IMR-90 (cell line): ENCODE data around the gene VGLL1. TPM values are rescaled to one million over a fixed set of nuclear protein-coding genes. Genes with fewer than 3 reads are reported as not detected.

ENCODE experiments used
- ATAC-seq: fragments of 200-7000 bp; cut with Tn5 transposase; 2 replicates; pipeline ENCODE4 v1.9.1; 2020; ENCODE audit warnings: low read depth, mild to moderate bottlenecking, moderate library complexity
- BruUV-seq: library from RNA; stranded (reverse); fragments of 400-500 nt; replicated peaks from 2 replicates; lab custom pipeline; 2021; lab: Mats Ljungman, UMichigan
- CTCF ChIA-PET: fragments of 300-600 bp; formaldehyde crosslinking; extraction: SDS; loops from one replicate; lab custom pipeline; 2021; ENCODE audit warnings: antibody characterized with exemption; lab: Yijun Ruan, JAX
- POLR2A ChIA-PET: fragments of 300-600 bp; sonication (Branson Sonifier 250); formaldehyde crosslinking; loops from one replicate; lab custom pipeline; 2022; ENCODE audit warnings: antibody characterized with exemption; ENCODE audit not compliant: unreplicated experiment; lab: Charles Lee
- DNase-seq: peaks from one replicate; pipeline ENCODE4 v3.0.0; 2013
- H2AFZ ChIP-seq: replicated peaks from 2 replicates; pipeline ENCODE3; 2013; ENCODE audit warnings: low read length, mild to moderate bottlenecking; ENCODE audit not compliant: poor library complexity
- H2AK5ac ChIP-seq: 2 replicates; pipeline ENCODE4 v1.6.1; 2013; ENCODE audit warnings: low read depth, low read length, inconsistent platforms
- H2AK9ac ChIP-seq: replicated peaks from 2 replicates; pipeline ENCODE3; 2013; ENCODE audit warnings: mild to moderate bottlenecking, low read depth, low read length, moderate library complexity; ENCODE audit not compliant: poor library complexity
- H2BK120ac ChIP-seq: 2 replicates; pipeline ENCODE4 v1.6.1; 2013; ENCODE audit warnings: low read depth, low read length, inconsistent platforms
- H2BK15ac ChIP-seq: 3 replicates; pipeline ENCODE4 v1.6.1; 2013; ENCODE audit warnings: low read depth, low read length, inconsistent platforms
- H2BK20ac ChIP-seq: 2 replicates; pipeline ENCODE4 v1.6.1; 2013; ENCODE audit warnings: low read depth, mild to moderate bottlenecking, inconsistent platforms, low read length, moderate library complexity
- H2BK5ac ChIP-seq: 2 replicates; pipeline ENCODE4 v1.6.1; 2013; ENCODE audit warnings: mild to moderate bottlenecking, low read depth, low read length, inconsistent platforms; ENCODE audit not compliant: poor library complexity, severe bottlenecking
- H3K14ac ChIP-seq: replicated peaks from 2 replicates; pipeline ENCODE4 v1.6.1; 2013; ENCODE audit warnings: low read depth, low read length, inconsistent platforms
- H3K18ac ChIP-seq: 2 replicates; pipeline ENCODE4 v1.6.1; 2013; ENCODE audit warnings: low read depth, low read length, control low read depth
- H3K23ac ChIP-seq: 2 replicates; pipeline ENCODE4 v1.6.1; 2013; ENCODE audit warnings: low read depth, low read length, inconsistent platforms
- H3K27ac ChIP-seq: 2 replicates; pipeline ENCODE4 v1.5.1; 2013; ENCODE audit warnings: mild to moderate bottlenecking, control low read depth, low read length; ENCODE audit not compliant: insufficient read depth
- H3K27me3 ChIP-seq: 2 replicates; pipeline ENCODE4 v1.6.1; 2013; ENCODE audit warnings: low read length; ENCODE audit not compliant: control insufficient read depth, insufficient read depth
- H3K36me3 ChIP-seq: 2 replicates; pipeline ENCODE4 v1.6.1; 2013; ENCODE audit warnings: low read length, mixed read lengths; ENCODE audit not compliant: control insufficient read depth, insufficient read depth
- H3K4ac ChIP-seq: 2 replicates; pipeline ENCODE4 v1.6.1; 2013; ENCODE audit warnings: low read depth, low read length, inconsistent platforms
- H3K4me1 ChIP-seq: 2 replicates; pipeline ENCODE4 v1.6.1; 2013; ENCODE audit warnings: low read length, mixed read lengths; ENCODE audit not compliant: control insufficient read depth, insufficient read depth
- H3K4me2 ChIP-seq: 2 replicates; pipeline ENCODE4 v1.6.1; 2013; ENCODE audit warnings: low read depth, mild to moderate bottlenecking, control low read depth, low read length, moderate library complexity
- H3K4me3 ChIP-seq: 2 replicates; pipeline ENCODE4 v1.5.1; 2013; ENCODE audit warnings: low read depth, mild to moderate bottlenecking, control low read depth, low read length, moderate library complexity; ENCODE audit not compliant: insufficient read depth
- H3K56ac ChIP-seq: 2 replicates; pipeline ENCODE4 v1.6.1; 2013; ENCODE audit warnings: low read length, inconsistent platforms; ENCODE audit not compliant: insufficient read depth; ENCODE audit errors: extremely low read depth
- H3K79me1 ChIP-seq, 2 experiments: 2 replicates each; pipeline ENCODE4 v1.6.1; 2013; ENCODE audit warnings: low read length in 2 of 2, inconsistent platforms in 1 of 2, low read depth in 1 of 2
- H3K9ac ChIP-seq: 2 replicates; pipeline ENCODE4 v1.6.1; 2013; ENCODE audit warnings: low read depth, low read length, control low read depth
- H3K9me1 ChIP-seq: 2 replicates; pipeline ENCODE4 v1.6.1; 2013; ENCODE audit warnings: low read length, inconsistent platforms; ENCODE audit not compliant: insufficient read depth
- H3K9me3 ChIP-seq: 2 replicates; pipeline ENCODE4 v1.6.1; 2013; ENCODE audit warnings: low read length; ENCODE audit not compliant: control insufficient read depth, insufficient read depth
- H4K20me1 ChIP-seq: 2 replicates; pipeline ENCODE4 v1.6.1; 2013; ENCODE audit warnings: low read length, inconsistent platforms; ENCODE audit not compliant: insufficient read depth
- H4K5ac ChIP-seq: 2 replicates; pipeline ENCODE4 v1.6.1; 2013; ENCODE audit warnings: mild to moderate bottlenecking, low read depth, low read length, control low read depth
- H4K8ac ChIP-seq, 2 experiments: 2 replicates each; pipeline ENCODE4 v1.6.1; 2013; ENCODE audit warnings: low read depth in 2 of 2, low read length in 2 of 2, control low read depth in 1 of 2, inconsistent platforms in 1 of 2
- H4K91ac ChIP-seq: 2 replicates; pipeline ENCODE4 v1.6.1; 2013; ENCODE audit warnings: low read depth, low read length, inconsistent platforms; ENCODE audit not compliant: insufficient read depth
- BHLHE40 ChIP-seq: fragments of 150-350 bp; IDR thresholded peaks from 2 replicates; pipeline ENCODE4 v1.6.1; 2016; ENCODE audit warnings: mild to moderate bottlenecking, low read depth, low read length
- CEBPB ChIP-seq: IDR thresholded peaks from 2 replicates; pipeline ENCODE4 v1.6.1; 2012; ENCODE audit warnings: low read depth, low read length, improper control_type of control experiment
- CHD1 ChIP-seq: IDR thresholded peaks from 2 replicates; pipeline ENCODE4 v1.6.1; 2012; ENCODE audit warnings: low read depth, low read length, improper control_type of control experiment
- CTCF ChIP-seq: conservative IDR thresholded peaks from 2 replicates; pipeline ENCODE4 v1.5.1; 2012; ENCODE audit warnings: mild to moderate bottlenecking, low read depth, low read length, improper control_type of control experiment
- ELK1 ChIP-seq: fragments of 150-350 bp; IDR thresholded peaks from 2 replicates; pipeline ENCODE4 v1.6.1; 2016; ENCODE audit warnings: low read depth, mild to moderate bottlenecking, low read length, moderate library complexity, borderline replicate concordance
- FOS ChIP-seq: fragments of 150-350 bp; IDR thresholded peaks from 2 replicates; pipeline ENCODE4 v1.6.1; 2016; ENCODE audit warnings: low read depth, low read length
- MAFK ChIP-seq: IDR thresholded peaks from 2 replicates; pipeline ENCODE4 v1.6.1; 2012; ENCODE audit warnings: low read depth, low read length, improper control_type of control experiment
- MAZ ChIP-seq: IDR thresholded peaks from 2 replicates; pipeline ENCODE4 v1.6.1; 2012; ENCODE audit warnings: low read depth, mild to moderate bottlenecking, low read length, improper control_type of control experiment, moderate library complexity, borderline replicate concordance
- MXI1 ChIP-seq: IDR thresholded peaks from 2 replicates; pipeline ENCODE4 v1.6.1; 2012; ENCODE audit warnings: low read depth, mild to moderate bottlenecking, low read length, moderate library complexity, borderline replicate concordance
- NFE2L2 ChIP-seq: fragments of 150-350 bp; IDR thresholded peaks from 2 replicates; pipeline ENCODE4 v1.6.1; 2016; ENCODE audit warnings: low read depth, mild to moderate bottlenecking, low read length
- POLR2A ChIP-seq: IDR thresholded peaks from 2 replicates; pipeline ENCODE4 v1.6.1; 2012; ENCODE audit warnings: mild to moderate bottlenecking, low read depth, low read length
- RAD21 ChIP-seq: IDR thresholded peaks from 2 replicates; pipeline ENCODE4 v1.6.1; 2012; ENCODE audit warnings: low read length, improper control_type of control experiment
- RCOR1 ChIP-seq: IDR thresholded peaks from 2 replicates; pipeline ENCODE4 v1.6.1; 2012; ENCODE audit warnings: mild to moderate bottlenecking, low read length, improper control_type of control experiment; ENCODE audit not compliant: insufficient replicate concordance
- RFX5 ChIP-seq: IDR thresholded peaks from 2 replicates; pipeline ENCODE4 v1.8.0; 2012; ENCODE audit warnings: low read depth, mild to moderate bottlenecking, low read length, moderate library complexity
- SMC3 ChIP-seq: fragments of 150-350 bp; IDR thresholded peaks from 2 replicates; pipeline ENCODE4 v1.6.1; 2016; ENCODE audit warnings: low read depth, mild to moderate bottlenecking, antibody characterized with exemption, low read length, moderate library complexity
- USF2 ChIP-seq: fragments of 150-350 bp; IDR thresholded peaks from 2 replicates; pipeline ENCODE4 v1.6.1; 2017; ENCODE audit warnings: mild to moderate bottlenecking, antibody characterized with exemption, low read length, low read depth
- WGBS, 2 experiments: methylation state at CpG; one replicate each; pipeline versions ENCODE4 v1.1.5 to v1.1.7; 2013; ENCODE audit warnings: missing lambda C conversion rate in 2 of 2; ENCODE audit not compliant: insufficient read length in 1 of 2; ENCODE audit errors: extremely low coverage in 2 of 2; 5-methylcytosine and 5-hydroxymethylcytosine counted together
- dilution Hi-C: fragments of 300-500 bp; cut with HindIII; formaldehyde crosslinking; loops from one replicate; pipeline ENCODE4 v1.14.3; 2018; ENCODE audit warnings: low sequenced_read_pairs; ENCODE audit not compliant: unreplicated experiment
- in situ Hi-C: fragments of 300-500 bp; cut with MboI; formaldehyde crosslinking; loops from 3 replicates; pipeline ENCODE4 v1.14.3; 2019; ENCODE audit warnings: low sequenced_read_pairs, inconsistent platforms, mixed read lengths
- intact Hi-C: fragments of 100-400 bp; cut with micrococcal nuclease; formaldehyde crosslinking; loops from 2 replicates; pipeline ENCODE4 v1.10.0; 2022
- polyA plus RNA-seq, 3 experiments: library from polyadenylated mRNA; depleted of rRNA; stranded (reverse); fragments of >200 nt; gene quantifications; 2 replicates each; pipeline ENCODE4 v1.2.3, GENCODE V29; 2012; ENCODE audit warnings: low replicate concordance in 1 of 3
- total RNA-seq: library from RNA; depleted of rRNA; stranded (reverse); fragments of >200 nt; gene quantifications from 2 replicates; pipeline ENCODE4 v1.2.3, GENCODE V29; 2012

The VGLL1 gene
- total and polyA plus RNA-seq, 2 of the 4 experiments (the other 2 are of a cell fraction) = not detected

GRCh38 chrX:136487647-136488046 lies 44.4 kb upstream of the VGLL1 start, which contains the start of gene BRS3:
TSS of gene BRS3 (plus strand) at chrX:136487947. CDS start at chrX:136488115, 168 bp downstream.
- dilution Hi-C loops = no loop called here
- H3K4me2 ChIP-seq = no peak within 1 kb of the TSS

More at GRCh38 chrX:136487647-136488046, 44.4 kb upstream of the VGLL1 start, which contains the start of gene BRS3:
- H4K20me1 ChIP-seq = no peaks in the 10 kb centered on the region
- H3K27me3 ChIP-seq = peaks cover 8% of the 10 kb centered on the region
- H3K14ac ChIP-seq = no peak within 1 kb of the TSS
- H2BK15ac ChIP-seq = no peak within 1 kb of the TSS
- H2AK5ac ChIP-seq = no peak within 1 kb of the TSS
- no peaks in the 10 kb centered on the region for H3K4me1 ChIP-seq
- no peak within 1 kb of the TSS for H3K27ac ChIP-seq
- H3K18ac ChIP-seq = no peak within 1 kb of the TSS
- no peak within 1 kb of the TSS for H2BK5ac ChIP-seq
- ATAC-seq (no peak), DNase-seq (no peak)
- no TSS peak for BruUV-seq
- no peaks in the 10 kb centered on the region for H3K36me3 ChIP-seq
- POLR2A ChIA-PET = no interaction called here
- no peak within 1 kb of the TSS for H3K4ac ChIP-seq
- no peaks in the 10 kb centered on the region for H3K9me1 ChIP-seq
- H2AFZ ChIP-seq = no peak within 1 kb of the TSS
- no peak within 1 kb of the TSS for H2BK20ac ChIP-seq
- H2AK9ac ChIP-seq = no peak within 1 kb of the TSS
- H2BK120ac ChIP-seq = no peak within 1 kb of the TSS
- WGBS, 2 experiments = no CpG with 5 or more reads among the region's 4 CpGs
- H4K8ac ChIP-seq = no peak within 1 kb of the TSS
- no peak within 1 kb of the TSS for H4K5ac ChIP-seq
- CTCF ChIA-PET = no interaction called here
- no peak within 1 kb of the TSS for H3K9ac ChIP-seq
- in situ Hi-C loops (loop anchor here (25.0 kb wide), 1 partner anchor 500 kb away; the partner anchor contains the start of gene SLC9A6), intact Hi-C loops (no loop called here)
- no peak within 1 kb of the TSS for H3K4me3 ChIP-seq
- TF ChIP-seq MXI1 (no peak), SMC3 (no peak), RFX5 (no peak), MAZ (no peak), CEBPB (no peak), RAD21 (no peak), RCOR1 (no peak), NFE2L2 (no peak), FOS (no peak), USF2 (no peak), CHD1 (no peak), CTCF (no peak), MAFK (no peak), ELK1 (no peak), BHLHE40 (no peak), POLR2A (no peak)
- H3K9me3 ChIP-seq = no peaks in the 10 kb centered on the region
- H4K91ac ChIP-seq = no peak within 1 kb of the TSS
- H3K56ac ChIP-seq = no peak within 1 kb of the TSS
- H3K23ac ChIP-seq = no peak within 1 kb of the TSS
- H3K79me1 ChIP-seq = no peaks in the 10 kb centered on the region
